Hepatic stellate cell (primary cell): ENCODE results near the gene MTRF1.
"Not testable (repeated sequence)": the region's sequence is repeated elsewhere in the genome, so short reads cannot be mapped to it uniquely, and the experiment has no call there.

ENCODE experiments used
- DNase-seq: peaks from one replicate; pipeline ENCODE4 v3.0.0; 2011; ENCODE audit warnings: low spot score

Gene MTRF1

DNA sequence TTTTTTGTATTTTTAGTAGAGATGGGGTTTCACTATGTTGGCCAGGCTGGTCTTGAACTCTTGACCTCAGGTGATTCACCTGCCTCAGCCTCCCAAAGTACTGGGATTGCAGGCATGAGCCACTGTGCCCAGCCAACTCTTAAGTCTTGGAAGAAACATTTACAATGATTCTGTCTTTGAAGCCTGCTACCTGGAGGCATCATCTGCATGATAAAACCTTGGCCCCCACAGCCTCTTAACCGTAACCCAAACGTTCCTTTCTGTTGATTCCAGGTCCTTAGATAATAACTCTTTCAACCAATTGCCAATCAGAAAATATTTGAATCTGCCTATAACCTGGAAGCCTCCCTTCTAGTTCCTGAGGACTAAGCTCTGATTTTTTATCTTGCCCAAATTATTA, 15.8 kb upstream of the MTRF1 start:
- not testable (repeated sequence) for DNase-seq

- DNase-seq, result no peak
Measured at GRCh38 chr13:41276824-41277223, 13.4 kb upstream of the MTRF1 start.

DNA sequence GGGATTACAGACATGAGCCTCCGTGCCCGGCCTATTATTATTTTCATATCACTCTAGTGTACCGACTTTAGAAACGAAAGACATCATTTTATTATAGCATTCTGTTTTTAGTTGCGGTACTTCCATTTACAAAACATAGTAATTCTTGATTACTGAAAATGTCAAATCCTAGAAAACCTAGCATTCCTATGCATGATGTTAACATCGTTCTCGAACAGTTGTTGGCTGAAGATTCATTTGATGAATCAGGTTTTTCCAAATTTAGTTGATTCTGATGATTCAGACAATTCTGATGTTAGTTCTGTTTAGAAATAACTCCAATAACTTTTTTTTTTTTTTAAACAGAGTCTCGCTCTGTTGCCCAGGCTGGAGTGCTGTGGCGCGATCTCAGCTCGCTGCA, 11.5 kb upstream of the MTRF1 start:
- DNase-seq, result no peak

- DNase-seq, result no peak
Measured at GRCh38 chr13:41273831-41274441, 10.6 kb upstream of the MTRF1 start.

DNA sequence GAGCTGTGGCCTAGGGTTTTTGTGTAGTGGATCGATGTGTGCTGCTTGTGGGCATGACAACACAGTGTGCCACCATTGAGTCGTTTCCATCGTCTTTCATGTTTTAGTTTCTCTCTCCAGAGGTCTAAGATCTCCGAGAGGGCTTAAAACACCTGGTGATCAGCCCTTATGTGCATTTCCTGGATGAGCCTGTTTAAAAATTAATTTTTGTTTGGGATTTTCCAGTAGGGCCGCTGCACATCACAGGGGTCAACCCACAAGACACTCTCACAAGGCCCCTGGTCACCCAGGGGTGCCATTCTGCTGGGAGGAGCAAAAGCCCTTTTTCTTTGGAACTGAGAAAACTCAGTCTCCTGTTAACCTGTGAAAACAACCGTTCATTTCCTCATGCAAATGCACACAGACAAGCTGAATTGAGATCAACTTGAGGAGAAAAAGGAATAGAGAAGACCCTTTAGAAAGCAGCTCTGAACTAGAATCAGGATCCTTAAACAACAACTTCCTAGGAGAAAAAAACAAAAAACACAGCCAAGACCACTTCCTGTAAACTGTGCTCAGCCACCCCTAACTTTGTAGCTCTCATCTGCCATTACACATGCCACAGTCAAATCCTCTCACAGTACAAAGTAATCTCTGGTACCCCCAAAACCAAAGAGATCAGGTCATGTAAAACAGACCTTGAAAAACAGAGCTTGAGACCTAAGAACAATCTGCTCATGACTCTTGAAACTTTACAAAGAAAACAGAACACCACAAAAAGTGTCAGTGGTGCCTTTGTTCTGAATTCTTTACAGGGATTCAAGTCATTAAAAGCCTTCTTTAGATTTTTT, 8.3 kb upstream of the MTRF1 start:
- no peak for DNase-seq

GRCh38 chr13:41268764-41269163, 5.4 kb upstream of the MTRF1 start:
- no peak for DNase-seq

DNA sequence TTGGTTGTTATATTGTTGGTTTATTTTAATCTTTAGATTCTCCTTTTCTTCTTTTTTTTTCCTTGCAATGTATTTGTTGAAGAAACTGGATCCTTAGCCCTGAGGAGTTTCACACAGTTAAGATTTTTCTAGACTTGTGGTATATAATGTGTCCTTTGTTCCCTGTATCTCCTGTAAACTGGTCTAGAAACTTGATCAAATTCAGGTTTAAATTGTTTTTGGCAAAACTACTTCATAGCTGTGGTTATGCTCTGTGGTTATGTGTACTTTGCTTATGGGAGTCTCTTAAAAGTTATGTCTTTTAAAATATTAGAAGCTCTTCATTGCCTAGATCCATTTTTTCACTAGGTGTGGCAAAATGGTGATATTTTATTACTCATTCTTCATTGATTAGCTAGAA, 3.7 kb upstream of the MTRF1 start:
- no peak for DNase-seq

- DNase-seq, result no peak
Measured at GRCh38 chr13:41259875-41260501, 3.4 kb downstream of the MTRF1 start.

- no peak for DNase-seq
Measured at GRCh38 chr13:41257535-41257934, 5.8 kb downstream of the MTRF1 start.

- DNase-seq, result no peak
Measured at GRCh38 chr13:41254902-41255301, 8.5 kb downstream of the MTRF1 start.

- DNase-seq, result no peak
Measured at GRCh38 chr13:41250993-41251392, 12.4 kb downstream of the MTRF1 start.

DNA sequence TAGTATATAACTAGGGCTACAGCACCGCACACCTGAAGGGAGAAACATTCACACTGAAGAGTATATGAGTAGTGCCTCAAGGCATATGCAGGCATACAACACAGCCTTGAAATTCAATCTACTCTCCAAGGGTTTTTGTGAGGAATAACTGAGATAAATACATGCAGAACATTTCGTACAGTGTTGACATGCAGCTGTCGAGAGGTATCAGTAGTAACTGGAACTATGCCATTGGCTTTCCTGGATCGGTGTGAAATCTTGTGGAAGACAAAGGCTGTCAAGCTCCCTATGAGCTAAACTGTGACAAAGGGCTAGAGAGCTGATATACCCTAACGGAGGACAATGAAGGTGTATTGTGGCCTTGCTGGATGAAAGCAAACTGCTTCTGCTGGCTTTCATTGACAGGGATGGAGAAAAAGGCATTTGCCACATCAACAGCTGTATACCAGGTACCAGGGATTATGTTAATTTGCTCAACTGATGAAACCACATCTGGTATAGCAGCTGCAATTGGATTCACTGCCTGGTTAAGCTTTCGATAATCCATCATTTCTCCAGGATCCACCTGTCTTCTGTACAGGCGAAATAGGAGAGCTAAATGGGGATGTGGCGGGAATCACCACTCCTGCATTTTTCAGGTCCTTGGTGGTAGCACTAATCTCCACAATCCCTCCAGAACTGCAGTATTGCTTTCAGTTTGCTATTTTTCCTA, 16.3 kb downstream of the MTRF1 start:
- no peak for DNase-seq

GRCh38 chr13:41244556-41244955, 18.8 kb downstream of the MTRF1 start:
- DNase-seq, result no peak

DNA sequence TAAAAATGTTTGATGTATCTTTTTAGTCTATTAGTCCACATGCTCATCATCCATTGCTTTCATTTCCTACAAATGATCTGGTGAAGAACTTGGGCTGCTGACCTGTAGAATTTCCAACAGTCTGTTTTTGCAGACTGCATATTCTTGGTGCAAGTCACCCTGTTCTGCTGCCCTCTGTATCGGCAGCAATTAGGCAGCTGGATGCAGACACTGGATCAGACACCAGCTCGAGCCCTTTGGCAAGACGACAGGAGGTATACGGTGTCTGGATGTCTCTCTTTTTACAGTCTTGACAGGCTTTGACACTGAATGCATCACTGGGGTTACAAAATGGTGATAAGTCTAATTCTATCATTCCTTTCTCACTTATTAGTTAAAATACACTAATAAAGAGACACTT, 21.8 kb downstream of the MTRF1 start:
- DNase-seq, result no peak

DNA sequence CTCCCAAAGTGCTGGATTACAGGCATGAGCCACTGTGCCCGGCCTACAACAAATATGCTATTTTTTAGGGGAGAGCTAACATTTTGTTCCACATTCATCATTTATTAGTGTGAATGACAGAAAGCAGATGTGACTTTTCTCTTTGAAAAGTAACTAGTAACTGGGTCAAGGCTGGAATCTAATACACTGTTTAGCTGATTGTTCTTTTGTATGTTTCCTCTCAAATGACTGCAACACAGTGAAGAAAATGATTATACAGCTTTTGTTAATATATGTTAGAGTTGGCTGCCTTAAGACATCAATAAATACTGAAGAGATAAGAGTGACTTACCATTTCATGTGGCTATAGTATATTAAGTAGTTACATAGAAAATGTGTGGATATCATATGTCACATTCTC, 27.0 kb downstream of the MTRF1 start:
- no peak for DNase-seq

DNA sequence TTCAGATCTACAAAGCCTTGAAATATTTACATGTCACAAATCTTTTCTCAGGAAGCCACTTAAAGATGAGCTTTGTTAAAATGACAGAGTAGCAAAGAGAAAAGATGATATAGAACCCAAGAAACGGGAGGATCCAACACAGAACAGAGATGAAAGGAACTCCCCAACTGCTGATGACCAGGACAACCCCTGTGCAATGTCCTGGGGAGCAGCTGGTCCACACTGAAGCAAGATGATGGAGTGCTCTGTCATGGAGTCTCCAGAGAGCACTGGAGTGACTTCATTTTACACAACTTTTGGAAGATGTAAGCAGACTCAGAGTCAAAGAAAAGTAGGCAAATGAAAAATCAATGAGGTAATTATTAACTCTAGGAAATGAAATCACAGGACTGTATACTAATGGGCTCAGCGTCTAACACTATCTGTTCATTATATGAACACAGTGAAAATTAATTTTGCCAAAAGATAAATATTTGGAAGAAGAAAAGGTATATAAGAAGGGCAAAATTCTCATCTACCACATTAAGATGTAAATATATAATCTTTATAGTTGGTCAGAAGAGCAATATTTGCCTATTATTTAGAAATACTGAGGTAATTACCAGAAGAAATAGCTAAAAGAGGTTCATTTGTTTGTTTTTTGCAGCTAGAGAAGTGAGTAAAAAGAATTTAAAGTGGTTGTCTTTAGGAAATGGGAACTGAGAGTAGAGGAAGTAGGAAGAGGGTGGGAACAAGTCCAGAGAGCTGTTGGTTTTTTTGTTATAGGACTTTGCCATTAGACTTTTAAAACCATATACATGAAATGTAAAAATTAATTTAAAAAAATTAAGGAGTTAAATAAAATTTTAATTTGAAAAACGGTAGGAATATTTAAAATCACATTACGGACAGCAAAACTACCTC, 30.5 kb downstream of the MTRF1 start:
- no peak for DNase-seq

DNA sequence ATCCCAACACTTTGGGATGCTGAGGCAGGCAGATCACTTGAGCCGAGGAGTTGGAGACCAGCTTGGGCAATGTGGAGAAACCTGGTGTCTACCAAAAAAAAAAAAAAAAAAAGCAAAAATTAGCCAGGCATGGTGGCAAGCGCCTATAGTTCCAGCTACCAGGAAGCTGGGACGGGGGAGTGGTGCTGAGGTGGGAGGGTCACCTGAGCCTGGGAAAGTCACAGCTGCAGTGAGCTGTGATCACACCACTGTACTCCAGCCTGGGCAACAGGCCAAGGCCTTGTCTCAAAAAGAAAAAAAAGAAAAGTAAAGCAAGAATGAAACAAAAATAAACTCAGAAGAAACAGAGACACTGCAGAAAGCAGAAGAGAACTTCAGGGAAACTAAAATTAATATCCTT, 31.6 kb downstream of the MTRF1 start:
- no peak for DNase-seq

DNA sequence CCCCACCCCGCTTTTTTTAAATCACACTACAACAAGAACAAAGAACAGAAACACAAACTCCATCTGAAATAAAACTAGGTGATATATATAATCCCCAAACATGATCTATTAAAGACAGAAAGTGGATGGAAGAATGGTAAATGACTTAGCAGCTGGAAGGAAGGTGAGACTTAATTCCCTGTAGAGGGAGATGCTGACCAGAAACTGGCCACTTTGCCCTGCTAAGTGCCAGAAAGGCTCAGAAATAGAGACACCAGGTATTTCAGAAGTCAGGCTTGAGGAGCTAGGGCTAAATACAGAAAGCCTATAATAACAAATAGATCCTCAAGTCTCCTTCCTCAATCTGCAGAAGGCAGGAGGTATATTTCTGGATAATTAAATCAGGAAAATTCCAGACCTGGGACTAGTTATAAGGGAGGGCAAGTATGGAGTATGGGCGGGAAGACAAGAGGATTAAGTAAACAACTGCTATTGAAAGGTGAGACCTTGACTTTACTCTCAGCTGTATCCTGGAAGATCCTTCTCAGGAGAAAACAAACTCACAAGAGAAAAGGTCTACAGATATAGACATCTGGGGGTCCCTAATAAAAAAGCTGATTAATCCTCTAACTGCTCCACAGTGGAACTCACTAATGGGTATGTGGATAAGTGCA, 32.2 kb downstream of the MTRF1 start:
- DNase-seq, result no peak

DNA sequence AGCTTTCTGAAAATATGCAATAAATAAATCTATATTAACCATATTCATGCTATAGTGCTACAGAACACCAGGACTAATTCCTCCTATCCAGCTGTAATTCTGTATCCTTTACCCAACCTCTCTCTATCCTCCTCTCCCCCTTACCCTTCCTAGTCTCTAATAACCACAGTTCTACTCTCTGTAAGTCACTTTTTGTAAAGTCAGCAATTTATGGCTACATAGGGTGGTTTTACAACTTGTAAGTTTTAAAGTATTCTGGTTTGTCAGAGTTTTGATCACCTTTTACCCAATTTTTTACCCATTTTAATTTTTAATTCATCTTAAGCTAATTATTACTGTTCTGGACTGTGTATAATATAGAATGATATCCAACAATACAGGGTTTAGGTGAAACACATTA, 34.0 kb downstream of the MTRF1 start:
- no peak for DNase-seq

GRCh38 chr13:41224113-41225110, 39.0 kb downstream of the MTRF1 start:
- DNase-seq, result peak; percentile 62
